ENCODE measurements around the gene TUFM.

Gene TUFM

DNA sequence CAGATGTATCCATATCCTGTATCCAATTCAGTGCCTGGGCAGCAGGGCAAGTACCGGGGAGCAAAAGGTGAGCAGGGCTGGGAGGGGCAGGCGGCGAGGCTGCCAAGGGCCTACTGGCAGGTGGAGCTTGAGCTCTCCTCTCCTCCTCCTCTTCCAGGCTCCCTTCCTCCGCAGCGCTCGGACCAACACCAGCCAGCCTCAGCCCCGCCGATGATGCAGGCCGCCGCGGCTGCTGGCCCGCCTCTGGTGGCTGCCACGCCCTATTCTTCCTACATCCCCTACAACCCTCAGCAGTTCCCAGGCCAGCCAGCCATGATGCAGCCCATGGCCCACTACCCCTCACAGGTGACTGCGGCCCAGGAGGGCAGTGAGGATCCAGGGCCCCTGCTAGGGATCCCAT lies 11.8 kb downstream of the TUFM start:
- no peak for ATAC-seq
- TF ChIP-seq ESRRG (CRISPR knock-in tag; IDR thresholded peaks at IDR 0.05): no peak
- TF ChIP-seq BACH2 (CRISPR knock-in tag; IDR thresholded peaks at IDR 0.05; ENCODE audit: borderline replicate concordance): no peak
- TF ChIP-seq ZC3H10 (CRISPR knock-in tag; IDR thresholded peaks at IDR 0.05): no peak
- no peak for TF ChIP-seq ZFP3 (CRISPR knock-in tag; IDR thresholded peaks at IDR 0.05)
- no peak for TF ChIP-seq RARB (CRISPR knock-in tag; IDR thresholded peaks at IDR 0.05)
- no peak for TF ChIP-seq PPARA (CRISPR knock-in tag; IDR thresholded peaks at IDR 0.05; ENCODE audit: borderline replicate concordance)
- TF ChIP-seq OSR1 (CRISPR knock-in tag; IDR thresholded peaks at IDR 0.05): no peak
- TF ChIP-seq TOX (CRISPR knock-in tag; IDR thresholded peaks at IDR 0.05; ENCODE audit: borderline replicate concordance): no peak
- TF ChIP-seq, protein P1, sequence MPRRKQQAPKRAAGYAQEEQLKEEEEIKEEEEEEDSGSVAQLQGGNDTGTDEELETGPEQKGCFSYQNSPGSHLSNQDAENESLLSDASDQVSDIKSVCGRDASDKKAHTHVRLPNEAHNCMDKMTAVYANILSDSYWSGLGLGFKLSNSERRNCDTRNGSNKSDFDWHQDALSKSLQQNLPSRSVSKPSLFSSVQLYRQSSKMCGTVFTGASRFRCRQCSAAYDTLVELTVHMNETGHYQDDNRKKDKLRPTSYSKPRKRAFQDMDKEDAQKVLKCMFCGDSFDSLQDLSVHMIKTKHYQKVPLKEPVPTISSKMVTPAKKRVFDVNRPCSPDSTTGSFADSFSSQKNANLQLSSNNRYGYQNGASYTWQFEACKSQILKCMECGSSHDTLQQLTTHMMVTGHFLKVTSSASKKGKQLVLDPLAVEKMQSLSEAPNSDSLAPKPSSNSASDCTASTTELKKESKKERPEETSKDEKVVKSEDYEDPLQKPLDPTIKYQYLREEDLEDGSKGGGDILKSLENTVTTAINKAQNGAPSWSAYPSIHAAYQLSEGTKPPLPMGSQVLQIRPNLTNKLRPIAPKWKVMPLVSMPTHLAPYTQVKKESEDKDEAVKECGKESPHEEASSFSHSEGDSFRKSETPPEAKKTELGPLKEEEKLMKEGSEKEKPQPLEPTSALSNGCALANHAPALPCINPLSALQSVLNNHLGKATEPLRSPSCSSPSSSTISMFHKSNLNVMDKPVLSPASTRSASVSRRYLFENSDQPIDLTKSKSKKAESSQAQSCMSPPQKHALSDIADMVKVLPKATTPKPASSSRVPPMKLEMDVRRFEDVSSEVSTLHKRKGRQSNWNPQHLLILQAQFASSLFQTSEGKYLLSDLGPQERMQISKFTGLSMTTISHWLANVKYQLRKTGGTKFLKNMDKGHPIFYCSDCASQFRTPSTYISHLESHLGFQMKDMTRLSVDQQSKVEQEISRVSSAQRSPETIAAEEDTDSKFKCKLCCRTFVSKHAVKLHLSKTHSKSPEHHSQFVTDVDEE (CRISPR knock-in tag; IDR thresholded peaks at IDR 0.05): no peak
- no peak for TF ChIP-seq ISL1 (CRISPR knock-in tag; IDR thresholded peaks at IDR 0.05)

DNA sequence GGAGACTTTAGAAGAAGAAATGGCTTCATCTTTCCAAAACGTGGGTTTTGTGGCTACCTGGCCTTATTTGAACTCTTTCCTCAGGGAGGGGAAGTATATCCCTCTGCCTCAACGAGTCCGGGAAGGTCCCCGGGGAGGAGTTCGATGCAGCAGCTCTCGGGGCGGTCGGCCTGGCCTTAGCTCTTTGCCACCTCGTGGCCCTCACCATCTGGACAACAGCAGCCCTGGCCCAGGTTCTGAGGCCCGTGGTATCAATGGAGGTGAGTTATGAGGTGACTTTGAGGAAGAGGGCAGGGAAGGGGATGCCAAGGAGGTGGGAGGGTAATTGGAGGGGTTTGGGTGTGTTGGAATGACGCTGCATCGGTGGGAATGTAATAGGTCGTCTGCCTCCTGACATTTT lies 15.6 kb downstream of the TUFM start:
- ATAC-seq: no peak

DNA sequence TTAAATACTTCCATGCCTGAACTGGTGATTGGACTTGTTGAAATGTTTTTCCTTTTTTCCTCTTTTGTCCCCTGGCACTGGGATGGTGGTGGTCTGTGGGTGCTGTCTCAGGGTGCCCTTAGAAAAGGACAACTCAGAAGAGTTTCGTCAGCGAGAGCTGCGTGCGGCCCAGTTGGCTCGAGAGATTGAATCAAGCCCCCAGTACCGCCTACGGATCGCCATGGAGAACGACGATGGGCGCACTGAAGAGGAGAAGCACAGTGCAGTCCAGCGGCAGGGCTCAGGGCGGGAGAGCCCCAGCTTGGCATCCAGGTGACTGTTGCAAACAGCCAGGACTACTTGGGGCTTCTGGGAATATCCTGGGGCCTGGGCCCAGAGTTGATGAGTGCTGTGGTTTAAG lies 16.4 kb downstream of the TUFM start:
- no peak for ATAC-seq
- TF ChIP-seq BACH2 (CRISPR knock-in tag; IDR thresholded peaks at IDR 0.05; ENCODE audit: borderline replicate concordance) (no peak), ISL1 (CRISPR knock-in tag; IDR thresholded peaks at IDR 0.05) (no peak), PPARA (CRISPR knock-in tag; IDR thresholded peaks at IDR 0.05; ENCODE audit: borderline replicate concordance) (no peak), ZFP3 (CRISPR knock-in tag; IDR thresholded peaks at IDR 0.05) (no peak), ESRRG (CRISPR knock-in tag; IDR thresholded peaks at IDR 0.05) (no peak), GLIS3 (CRISPR knock-in tag; IDR thresholded peaks at IDR 0.05) (no peak), ZC3H10 (CRISPR knock-in tag; IDR thresholded peaks at IDR 0.05) (no peak), TCF4 (CRISPR knock-in tag; IDR thresholded peaks at IDR 0.05; ENCODE audit: borderline replicate concordance) (no peak), ZFP30 (CRISPR knock-in tag; IDR thresholded peaks at IDR 0.05) (no peak), TOX (CRISPR knock-in tag; IDR thresholded peaks at IDR 0.05; ENCODE audit: borderline replicate concordance) (no peak)
- TF ChIP-seq, protein P2, sequence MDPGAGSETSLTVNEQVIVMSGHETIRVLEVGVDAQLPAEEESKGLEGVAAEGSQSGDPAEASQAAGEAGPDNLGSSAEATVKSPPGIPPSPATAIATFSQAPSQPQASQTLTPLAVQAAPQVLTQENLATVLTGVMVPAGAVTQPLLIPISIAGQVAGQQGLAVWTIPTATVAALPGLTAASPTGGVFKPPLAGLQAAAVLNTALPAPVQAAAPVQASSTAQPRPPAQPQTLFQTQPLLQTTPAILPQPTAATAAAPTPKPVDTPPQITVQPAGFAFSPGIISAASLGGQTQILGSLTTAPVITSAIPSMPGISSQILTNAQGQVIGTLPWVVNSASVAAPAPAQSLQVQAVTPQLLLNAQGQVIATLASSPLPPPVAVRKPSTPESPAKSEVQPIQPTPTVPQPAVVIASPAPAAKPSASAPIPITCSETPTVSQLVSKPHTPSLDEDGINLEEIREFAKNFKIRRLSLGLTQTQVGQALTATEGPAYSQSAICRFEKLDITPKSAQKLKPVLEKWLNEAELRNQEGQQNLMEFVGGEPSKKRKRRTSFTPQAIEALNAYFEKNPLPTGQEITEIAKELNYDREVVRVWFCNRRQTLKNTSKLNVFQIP (CRISPR knock-in tag; IDR thresholded peaks at IDR 0.05; ENCODE audit: borderline replicate concordance, low read depth): no peak
- TF ChIP-seq, protein P3, sequence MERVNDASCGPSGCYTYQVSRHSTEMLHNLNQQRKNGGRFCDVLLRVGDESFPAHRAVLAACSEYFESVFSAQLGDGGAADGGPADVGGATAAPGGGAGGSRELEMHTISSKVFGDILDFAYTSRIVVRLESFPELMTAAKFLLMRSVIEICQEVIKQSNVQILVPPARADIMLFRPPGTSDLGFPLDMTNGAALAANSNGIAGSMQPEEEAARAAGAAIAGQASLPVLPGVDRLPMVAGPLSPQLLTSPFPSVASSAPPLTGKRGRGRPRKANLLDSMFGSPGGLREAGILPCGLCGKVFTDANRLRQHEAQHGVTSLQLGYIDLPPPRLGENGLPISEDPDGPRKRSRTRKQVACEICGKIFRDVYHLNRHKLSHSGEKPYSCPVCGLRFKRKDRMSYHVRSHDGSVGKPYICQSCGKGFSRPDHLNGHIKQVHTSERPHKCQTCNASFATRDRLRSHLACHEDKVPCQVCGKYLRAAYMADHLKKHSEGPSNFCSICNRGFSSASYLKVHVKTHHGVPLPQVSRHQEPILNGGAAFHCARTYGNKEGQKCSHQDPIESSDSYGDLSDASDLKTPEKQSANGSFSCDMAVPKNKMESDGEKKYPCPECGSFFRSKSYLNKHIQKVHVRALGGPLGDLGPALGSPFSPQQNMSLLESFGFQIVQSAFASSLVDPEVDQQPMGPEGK (CRISPR knock-in tag; IDR thresholded peaks at IDR 0.05; ENCODE audit: borderline replicate concordance): no peak
- TF ChIP-seq, protein P4, sequence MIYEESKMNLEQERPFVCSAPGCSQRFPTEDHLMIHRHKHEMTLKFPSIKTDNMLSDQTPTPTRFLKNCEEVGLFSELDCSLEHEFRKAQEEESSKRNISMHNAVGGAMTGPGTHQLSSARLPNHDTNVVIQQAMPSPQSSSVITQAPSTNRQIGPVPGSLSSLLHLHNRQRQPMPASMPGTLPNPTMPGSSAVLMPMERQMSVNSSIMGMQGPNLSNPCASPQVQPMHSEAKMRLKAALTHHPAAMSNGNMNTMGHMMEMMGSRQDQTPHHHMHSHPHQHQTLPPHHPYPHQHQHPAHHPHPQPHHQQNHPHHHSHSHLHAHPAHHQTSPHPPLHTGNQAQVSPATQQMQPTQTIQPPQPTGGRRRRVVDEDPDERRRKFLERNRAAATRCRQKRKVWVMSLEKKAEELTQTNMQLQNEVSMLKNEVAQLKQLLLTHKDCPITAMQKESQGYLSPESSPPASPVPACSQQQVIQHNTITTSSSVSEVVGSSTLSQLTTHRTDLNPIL (CRISPR knock-in tag; IDR thresholded peaks at IDR 0.05; ENCODE audit: low read depth): no peak

More for the DNA sequence above, 15.6 kb downstream of the TUFM start:
- no peak for TF ChIP-seq GLIS3 (CRISPR knock-in tag; IDR thresholded peaks at IDR 0.05)
- no peak for TF ChIP-seq RARB (CRISPR knock-in tag; IDR thresholded peaks at IDR 0.05)
- no peak for TF ChIP-seq BACH2 (CRISPR knock-in tag; IDR thresholded peaks at IDR 0.05; ENCODE audit: borderline replicate concordance)
- TF ChIP-seq, protein P5, sequence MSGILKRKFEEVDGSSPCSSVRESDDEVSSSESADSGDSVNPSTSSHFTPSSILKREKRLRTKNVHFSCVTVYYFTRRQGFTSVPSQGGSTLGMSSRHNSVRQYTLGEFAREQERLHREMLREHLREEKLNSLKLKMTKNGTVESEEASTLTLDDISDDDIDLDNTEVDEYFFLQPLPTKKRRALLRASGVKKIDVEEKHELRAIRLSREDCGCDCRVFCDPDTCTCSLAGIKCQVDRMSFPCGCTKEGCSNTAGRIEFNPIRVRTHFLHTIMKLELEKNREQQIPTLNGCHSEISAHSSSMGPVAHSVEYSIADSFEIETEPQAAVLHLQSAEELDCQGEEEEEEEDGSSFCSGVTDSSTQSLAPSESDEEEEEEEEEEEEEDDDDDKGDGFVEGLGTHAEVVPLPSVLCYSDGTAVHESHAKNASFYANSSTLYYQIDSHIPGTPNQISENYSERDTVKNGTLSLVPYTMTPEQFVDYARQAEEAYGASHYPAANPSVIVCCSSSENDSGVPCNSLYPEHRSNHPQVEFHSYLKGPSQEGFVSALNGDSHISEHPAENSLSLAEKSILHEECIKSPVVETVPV (CRISPR knock-in tag; IDR thresholded peaks at IDR 0.05): no peak
- TF ChIP-seq, protein P4 (CRISPR knock-in tag; IDR thresholded peaks at IDR 0.05; ENCODE audit: low read depth): no peak

Data from SK-N-SH treated with all-trans-retinoic acid at 6 μM for 48 hours (cell line).